OCI-LY3 (cell line): ENCODE data around the gene CCDC70.

Experiments
- H2AFZ ChIP-seq: fragments of 200-600, 300-600 bp; shearing (Covaris generic); 2 replicates; pipeline ENCODE4 v1.6.0; 2014; ENCODE audit warnings: antibody characterized with exemption, low read depth, low read length
- H3K27ac ChIP-seq: fragments of 200-600, 300-600 bp; sonication (generic); 2 replicates; pipeline ENCODE4 v1.5.1; 2014; ENCODE audit warnings: mild to moderate bottlenecking, low read length, moderate library complexity, mixed read lengths
- H3K27me3 ChIP-seq: fragments of 200-600, 300-600 bp; sonication (generic); 2 replicates; pipeline ENCODE4 v1.6.1; 2014; ENCODE audit warnings: low read depth, low read length, mixed read lengths
- H3K36me3 ChIP-seq: fragments of 200-600, 300-600 bp; sonication (generic); replicated peaks from 2 replicates; pipeline ENCODE3; 2014; ENCODE audit warnings: low read depth, low read length, mixed read lengths
- H3K4me1 ChIP-seq: fragments of 300-600, 200-600 bp; sonication (generic); 2 replicates; pipeline ENCODE4 v1.6.1; 2014; ENCODE audit warnings: low read length, mixed read lengths
- H3K4me2 ChIP-seq: fragments of 200-600, 300-600 bp; sonication (generic); 2 replicates; pipeline ENCODE4 v1.6.1; 2014; ENCODE audit warnings: low read length, mixed read lengths
- H3K4me3 ChIP-seq: fragments of 300-600, 200-600 bp; sonication (generic); 2 replicates; pipeline ENCODE4 v1.5.1; 2014; ENCODE audit warnings: antibody characterized with exemption, mild to moderate bottlenecking, low read length, moderate library complexity
- H3K79me2 ChIP-seq: fragments of 300-600, 200-600 bp; shearing (Covaris generic); 2 replicates; pipeline ENCODE4 v1.6.1; 2014; ENCODE audit warnings: mild to moderate bottlenecking, low read length, mixed read lengths
- H3K9ac ChIP-seq: fragments of 300-600, 200-600 bp; shearing (Covaris generic); 2 replicates; pipeline ENCODE4 v1.6.0; 2014; ENCODE audit warnings: mild to moderate bottlenecking, low read length, moderate library complexity
- H3K9me3 ChIP-seq: fragments of 200-600, 300-600 bp; shearing (Covaris generic); 2 replicates; pipeline ENCODE4 v1.6.1; 2014; ENCODE audit warnings: low read length, mixed read lengths; ENCODE audit not compliant: insufficient read depth
- H4K20me1 ChIP-seq: fragments of 200-600, 300-600 bp; sonication (generic); 2 replicates; pipeline ENCODE4 v1.6.1; 2016; ENCODE audit warnings: low read length, mixed read lengths; ENCODE audit not compliant: insufficient read depth
- EZH2phosphoT487 ChIP-seq: fragments of 200-600 bp; shearing (Covaris generic); IDR thresholded peaks from 2 replicates; pipeline ENCODE4 v1.6.1; 2018; ENCODE audit warnings: antibody characterized with exemption, mixed run types, low read depth
- TF ChIP-seq, protein P1 (sequence below): fragments of 200-600, 300-600 bp; sonication (generic); IDR thresholded peaks from 2 replicates; pipeline ENCODE4 v1.5.1; 2014; ENCODE audit warnings: antibody characterized with exemption, low read length, low read depth

The CCDC70 gene

DNA sequence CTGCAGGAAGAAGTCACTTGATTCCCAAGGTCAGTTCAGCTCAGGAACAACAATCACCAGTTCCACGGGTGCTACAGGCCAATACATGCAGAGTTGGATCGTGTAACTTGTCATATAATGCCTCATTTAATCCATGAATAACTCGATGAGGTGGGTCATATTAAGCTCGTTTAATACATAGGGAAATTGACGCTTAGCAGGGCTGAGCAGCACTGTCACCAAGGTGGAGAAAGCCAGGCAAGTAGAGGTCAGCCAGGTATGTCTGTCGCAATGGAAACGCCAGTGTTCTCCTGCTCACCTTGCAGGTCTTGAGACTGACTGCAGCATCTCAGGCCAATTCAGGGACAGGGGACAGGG, 52.3 kb downstream of the CCDC70 start:
- H3K36me3 ChIP-seq = no peaks in the 10 kb centered on the region
- H3K27ac ChIP-seq = no peak overlapping the region
- H3K9ac ChIP-seq = no peak overlapping the region
- H2AFZ ChIP-seq = no peak overlapping the region
- H4K20me1 ChIP-seq = no peaks in the 10 kb centered on the region
- no peak overlapping the region for H3K4me3 ChIP-seq
- no peaks in the 10 kb centered on the region for H3K79me2 ChIP-seq
- H3K4me2 ChIP-seq = peak overlapping the region; percentile 91; the same call in 1 of the 2 replicates
- H3K9me3 ChIP-seq = no peaks in the 10 kb centered on the region
- H3K4me1 ChIP-seq = peaks cover 51% of the 10 kb centered on the region
- peaks cover 28% of the 10 kb centered on the region for H3K27me3 ChIP-seq
- TF ChIP-seq EZH2phosphoT487 = no peak
- TF ChIP-seq, protein P1, sequence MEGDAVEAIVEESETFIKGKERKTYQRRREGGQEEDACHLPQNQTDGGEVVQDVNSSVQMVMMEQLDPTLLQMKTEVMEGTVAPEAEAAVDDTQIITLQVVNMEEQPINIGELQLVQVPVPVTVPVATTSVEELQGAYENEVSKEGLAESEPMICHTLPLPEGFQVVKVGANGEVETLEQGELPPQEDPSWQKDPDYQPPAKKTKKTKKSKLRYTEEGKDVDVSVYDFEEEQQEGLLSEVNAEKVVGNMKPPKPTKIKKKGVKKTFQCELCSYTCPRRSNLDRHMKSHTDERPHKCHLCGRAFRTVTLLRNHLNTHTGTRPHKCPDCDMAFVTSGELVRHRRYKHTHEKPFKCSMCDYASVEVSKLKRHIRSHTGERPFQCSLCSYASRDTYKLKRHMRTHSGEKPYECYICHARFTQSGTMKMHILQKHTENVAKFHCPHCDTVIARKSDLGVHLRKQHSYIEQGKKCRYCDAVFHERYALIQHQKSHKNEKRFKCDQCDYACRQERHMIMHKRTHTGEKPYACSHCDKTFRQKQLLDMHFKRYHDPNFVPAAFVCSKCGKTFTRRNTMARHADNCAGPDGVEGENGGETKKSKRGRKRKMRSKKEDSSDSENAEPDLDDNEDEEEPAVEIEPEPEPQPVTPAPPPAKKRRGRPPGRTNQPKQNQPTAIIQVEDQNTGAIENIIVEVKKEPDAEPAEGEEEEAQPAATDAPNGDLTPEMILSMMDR = no peak
